Nephron progenitor cell (in vitro differentiated cells): Measurements from ENCODE around the gene INPP5A.
A peak's percentile ranks its signal among the peaks of the same experiment; 100 is the strongest.

Experiments used
- DNase-seq: peaks from one replicate; pipeline ENCODE4 v3.0.0; 2021
- H3K27ac Mint-ChIP-seq: 2 replicates; pipeline ENCODE4 v1.8.0; 2021; ENCODE audit warnings: mild to moderate bottlenecking, moderate library complexity, mixed read lengths
- H3K27me3 Mint-ChIP-seq: 2 replicates; pipeline ENCODE4 v1.8.0; 2021; ENCODE audit warnings: mild to moderate bottlenecking, low read depth, mixed read lengths; ENCODE audit not compliant: poor library complexity
- H3K36me3 Mint-ChIP-seq: 2 replicates; pipeline ENCODE4 v1.8.0; 2021; ENCODE audit warnings: low read depth, mixed read lengths
- H3K4me1 Mint-ChIP-seq: 2 replicates; pipeline ENCODE4 v1.8.0; 2021; ENCODE audit warnings: mixed read lengths
- H3K4me3 Mint-ChIP-seq: 2 replicates; pipeline ENCODE4 v1.8.0; 2021; ENCODE audit warnings: mild to moderate bottlenecking, moderate library complexity, mixed read lengths
- H3K9me3 Mint-ChIP-seq: 2 replicates; pipeline ENCODE4 v1.8.0; 2021; ENCODE audit warnings: mild to moderate bottlenecking, moderate library complexity, mixed read lengths
- CTCF ChIP-seq: fragments of 200-600 bp; sonication (generic); IDR thresholded peaks from 2 replicates; pipeline ENCODE4 v1.5.0; 2021; ENCODE audit warnings: antibody characterized with exemption

Gene INPP5A

DNA sequence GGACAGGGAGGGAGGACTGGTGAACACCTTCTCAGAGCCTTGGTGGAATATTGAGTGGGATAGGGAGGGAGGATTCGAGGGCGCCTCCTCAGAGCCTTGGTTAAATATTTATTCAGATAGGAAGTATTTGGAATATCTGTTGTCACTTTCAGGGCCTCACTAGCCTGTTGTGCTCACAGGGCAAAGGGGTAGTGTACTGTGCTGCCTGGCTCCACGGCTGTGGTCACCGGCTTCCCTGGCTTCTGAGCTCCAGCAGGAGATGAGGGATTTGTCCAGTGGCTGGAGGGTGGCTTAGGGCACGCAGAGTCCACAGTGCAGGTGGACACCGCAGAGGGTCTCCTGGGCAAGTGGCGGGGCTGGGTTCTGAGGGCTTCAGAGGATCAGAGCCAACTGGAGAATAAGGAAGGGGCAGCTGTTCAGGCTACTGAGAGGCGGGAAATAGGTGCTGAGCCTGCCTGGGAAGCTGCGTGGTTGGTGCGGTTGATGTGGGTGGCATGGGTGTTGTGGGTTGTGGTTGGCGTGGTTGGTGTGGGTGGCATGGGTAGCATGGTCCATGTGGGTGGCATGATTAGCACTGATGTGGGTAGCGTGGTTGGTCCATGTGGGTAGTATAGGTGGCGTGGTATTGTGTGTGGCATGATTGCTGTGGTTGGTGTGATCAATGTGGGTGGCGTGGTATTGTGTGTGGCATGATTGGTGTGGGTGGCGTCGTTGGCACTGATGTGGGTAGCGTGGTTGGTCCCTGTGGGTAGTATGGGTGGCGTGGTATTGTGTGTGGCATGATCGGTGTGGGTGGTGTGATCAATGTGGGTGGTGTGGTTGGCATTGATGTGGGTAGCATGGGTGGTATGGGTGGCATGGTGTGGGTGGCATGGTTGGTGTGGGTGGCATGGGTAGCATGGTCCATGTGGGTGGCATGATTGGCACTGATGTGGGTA is 16.7 kb downstream of the INPP5A start:
- Mint-ChIP-seq H3K27me3 (no peaks in the 10 kb centered on the region), H3K9me3 (no peaks in the 10 kb centered on the region), H3K4me1 (peaks cover 14% of the 10 kb centered on the region), H3K27ac (no peak overlapping the region), H3K36me3 (no peaks in the 10 kb centered on the region), H3K4me3 (no peak overlapping the region)
- no peak for TF ChIP-seq CTCF
- DNase-seq, result no peak

GRCh38 chr10:132554991-132555647 is 17.5 kb downstream of the INPP5A start:
- Mint-ChIP-seq H3K4me1 (peaks cover 18% of the 10 kb centered on the region), H3K27me3 (no peaks in the 10 kb centered on the region), H3K4me3 (no peak overlapping the region), H3K9me3 (no peaks in the 10 kb centered on the region), H3K27ac (no peak overlapping the region), H3K36me3 (no peaks in the 10 kb centered on the region)
- no peak for DNase-seq
- no peak for TF ChIP-seq CTCF

GRCh38 chr10:132555648-132556575 is 18.3 kb downstream of the INPP5A start:
- H3K4me1 Mint-ChIP-seq, result peaks cover 19% of the 10 kb centered on the region
- H3K27me3 Mint-ChIP-seq, result no peaks in the 10 kb centered on the region
- H3K27ac Mint-ChIP-seq, result no peak overlapping the region
- no peak for DNase-seq
- no peak overlapping the region for H3K4me3 Mint-ChIP-seq
- peaks cover 3% of the 10 kb centered on the region for H3K9me3 Mint-ChIP-seq
- H3K36me3 Mint-ChIP-seq, result peaks cover under 1% of the 10 kb centered on the region
- no peak for TF ChIP-seq CTCF

GRCh38 chr10:132556994-132557441 is 19.4 kb downstream of the INPP5A start:
- no peak for DNase-seq
- H3K4me3 Mint-ChIP-seq, result no peak overlapping the region

More at GRCh38 chr10:132556994-132557441, 19.4 kb downstream of the INPP5A start:
- Mint-ChIP-seq H3K27ac (peak overlapping the region; percentile 49), H3K36me3 (peaks cover 10% of the 10 kb centered on the region), H3K9me3 (peaks cover 14% of the 10 kb centered on the region), H3K4me1 (peaks cover 19% of the 10 kb centered on the region), H3K27me3 (peaks cover 4% of the 10 kb centered on the region)
- no peak for TF ChIP-seq CTCF
